Activated gamma-delta T cell (primary cell): Measurements from ENCODE around the gene ID2.

Experiments
- DNase-seq: peaks from one replicate; lab custom pipeline; 2025; lab: John Stamatoyannopoulos, UW

ID2 gene

DNA sequence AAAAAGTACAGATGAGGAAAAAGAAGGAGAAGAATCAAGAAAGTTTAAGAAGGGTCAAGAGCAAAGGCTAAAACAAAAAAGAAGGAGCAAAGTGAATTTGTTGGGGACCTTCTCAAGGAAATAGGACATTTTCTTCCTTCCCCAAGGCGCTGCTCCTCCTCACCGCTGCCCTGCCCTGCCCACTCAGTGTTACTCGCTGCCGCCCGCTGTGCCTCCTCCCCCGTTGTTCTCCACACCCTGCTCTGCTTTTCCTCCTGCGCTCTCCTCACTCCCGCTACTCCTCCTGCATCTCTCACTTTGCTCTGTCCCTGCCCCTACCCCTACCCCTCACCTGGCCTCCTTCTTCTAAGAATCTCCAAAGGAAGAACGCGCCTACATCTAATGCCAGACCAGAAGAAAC is 50.7 kb downstream of the ID2 start:
- DNase-seq: no peak
